GM18909 (cell line): ENCODE results near the gene DDX25.
A peak's percentile ranks its signal among the peaks of the same experiment; 100 is the strongest.

ENCODE experiments used
- ATAC-seq: cut with Tn5 transposase; IDR thresholded peaks from one replicate; pipeline ENCODE4 v1.9.1; 2021; ENCODE audit warnings: mild to moderate bottlenecking; ENCODE audit not compliant: unreplicated experiment, poor library complexity

The DDX25 gene

DNA sequence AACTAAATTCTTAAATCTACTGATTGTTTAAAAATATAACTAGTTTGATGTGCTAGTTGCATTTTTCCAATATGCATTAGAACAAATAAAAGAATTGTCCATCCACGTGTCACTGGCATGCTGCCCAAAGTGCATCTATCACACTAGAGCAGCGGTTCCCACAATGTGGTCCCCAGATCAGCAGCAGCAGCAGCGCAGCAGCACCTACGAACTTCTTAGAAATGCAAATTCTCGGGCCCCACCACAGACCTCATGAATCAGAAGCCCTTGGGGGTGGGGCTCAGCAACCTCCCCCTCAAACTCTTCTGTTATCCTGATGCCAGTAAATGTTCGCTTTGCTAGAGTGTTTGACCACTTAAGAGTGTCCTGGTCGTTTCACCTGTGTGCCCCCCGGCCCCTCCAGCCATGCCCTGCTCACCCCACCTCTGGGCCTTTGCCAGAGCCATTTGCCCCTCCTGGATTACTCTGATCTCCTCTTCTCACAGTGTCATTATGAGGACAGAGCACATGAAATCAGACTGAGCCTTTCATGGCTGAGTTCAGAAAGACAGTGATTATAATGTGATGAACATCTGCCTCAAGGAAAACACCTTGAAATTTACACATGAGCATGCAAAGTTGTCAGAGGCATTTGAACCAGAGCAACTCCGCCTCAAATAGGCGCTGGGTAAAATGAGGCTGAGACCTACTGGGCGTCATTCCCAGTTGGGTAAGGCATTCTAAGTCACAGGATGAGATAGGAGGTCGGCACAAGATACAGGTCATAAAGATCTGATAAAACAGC, 28.9 kb downstream of the DDX25 start:
- ATAC-seq: no peak

DNA sequence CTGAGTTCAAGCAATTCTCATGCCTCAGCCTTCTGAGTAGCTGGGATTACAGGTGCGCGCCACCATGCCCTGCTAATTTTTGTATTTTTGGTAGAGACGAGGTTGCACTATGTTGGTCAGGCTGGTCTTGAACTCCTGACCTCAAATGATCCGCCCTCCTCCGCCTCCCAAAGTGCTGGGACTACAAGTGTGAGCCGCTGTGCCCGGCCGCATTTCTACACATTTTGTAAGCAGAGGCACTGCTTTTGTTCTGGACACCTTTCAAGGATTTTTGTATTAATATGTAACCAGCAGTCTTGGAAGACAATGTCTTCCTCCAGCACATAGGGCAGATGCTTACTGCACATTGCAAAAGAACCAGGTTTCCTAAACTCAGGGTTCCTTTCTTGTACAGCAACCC, 30.2 kb downstream of the DDX25 start:
- no peak for ATAC-seq

DNA sequence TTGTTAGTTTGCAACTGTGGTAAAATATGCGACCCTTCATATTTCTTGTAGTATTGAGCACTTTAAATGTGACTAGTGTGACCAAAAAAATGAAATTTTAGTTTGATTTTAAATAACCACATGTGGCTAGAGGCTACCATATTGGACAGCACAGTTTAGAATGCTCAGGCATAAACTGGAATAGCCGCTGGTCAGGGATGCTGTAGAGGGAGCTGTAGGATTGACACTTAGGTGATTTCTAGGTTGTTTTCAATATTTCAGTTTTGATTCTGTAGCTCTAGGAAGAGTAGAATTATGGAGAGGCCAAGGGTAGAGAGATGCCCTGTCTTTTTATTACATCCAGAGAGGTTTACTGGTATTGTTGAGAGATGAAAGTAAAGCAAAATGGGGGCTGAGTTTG, 30.7 kb downstream of the DDX25 start:
- ATAC-seq: no peak

DNA sequence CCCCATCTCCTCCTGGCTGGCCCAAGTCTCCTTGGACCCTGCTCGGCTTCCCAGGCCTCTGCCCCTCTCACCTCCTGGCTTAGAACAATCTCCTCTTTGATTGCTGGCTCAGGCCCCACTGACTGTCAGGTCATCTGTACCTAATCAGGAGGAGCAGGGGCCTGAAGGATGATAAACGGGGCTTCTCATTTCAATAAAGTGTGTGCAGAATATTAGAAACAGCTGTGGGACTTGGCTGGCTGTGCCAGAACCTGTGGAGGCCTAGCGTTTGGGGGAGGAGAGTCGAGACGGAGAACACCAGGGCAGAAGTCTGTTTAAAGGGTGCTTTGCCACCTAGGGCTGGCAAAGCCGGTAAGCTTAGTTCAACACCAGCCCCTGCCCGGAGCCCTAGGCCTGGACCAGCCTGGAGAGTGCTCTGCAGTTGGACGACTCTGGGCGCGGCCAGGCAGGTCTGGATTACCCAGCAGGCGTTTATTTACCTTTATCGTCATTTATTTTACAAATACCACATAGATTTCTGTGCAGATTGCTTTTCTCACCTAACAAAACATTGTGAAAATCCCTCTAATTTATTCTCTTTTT, 31.4 kb downstream of the DDX25 start:
- no peak for ATAC-seq

DNA sequence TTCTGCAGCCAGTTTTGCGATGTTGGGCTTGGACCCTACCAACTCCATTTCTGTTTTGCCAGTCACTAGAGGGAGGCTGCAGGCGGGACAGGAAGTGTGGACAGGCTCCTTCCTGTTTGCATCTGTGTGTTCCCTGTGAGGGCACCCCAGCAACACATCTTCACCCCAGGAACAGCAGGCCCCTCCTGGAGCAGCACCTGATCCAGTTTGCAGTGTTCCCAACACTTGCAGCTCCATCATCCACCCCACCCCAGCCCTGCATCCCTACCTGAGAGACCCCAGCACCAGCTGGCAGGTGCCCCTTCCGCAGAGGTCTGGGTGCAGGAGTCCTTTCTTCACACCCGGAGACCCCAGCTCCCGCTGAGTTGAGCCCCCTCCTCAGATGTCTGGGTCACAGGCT, 34.1 kb downstream of the DDX25 start:
- no peak for ATAC-seq

DNA sequence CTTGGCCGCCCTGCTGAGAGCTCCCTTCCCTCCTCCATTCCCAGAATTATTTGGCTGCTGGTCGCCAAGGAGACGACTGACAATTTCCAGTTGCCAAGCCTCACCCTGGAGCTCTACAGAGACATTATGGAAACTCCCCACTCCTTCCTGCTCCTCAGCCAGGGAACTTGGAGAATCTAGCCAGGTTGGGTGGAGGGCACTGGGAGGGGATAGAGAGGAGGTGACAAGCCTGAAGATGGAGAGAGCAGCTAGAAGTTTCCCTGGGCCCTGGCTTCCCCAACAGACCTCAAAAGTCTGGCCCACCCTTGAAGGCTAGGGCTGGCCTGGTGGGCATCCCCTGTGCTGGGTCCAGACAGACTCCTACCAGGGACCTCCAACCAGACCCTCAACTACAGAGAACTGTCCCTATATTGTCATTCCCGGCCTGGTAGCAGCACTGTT, 34.8 kb downstream of the DDX25 start:
- no peak for ATAC-seq

DNA sequence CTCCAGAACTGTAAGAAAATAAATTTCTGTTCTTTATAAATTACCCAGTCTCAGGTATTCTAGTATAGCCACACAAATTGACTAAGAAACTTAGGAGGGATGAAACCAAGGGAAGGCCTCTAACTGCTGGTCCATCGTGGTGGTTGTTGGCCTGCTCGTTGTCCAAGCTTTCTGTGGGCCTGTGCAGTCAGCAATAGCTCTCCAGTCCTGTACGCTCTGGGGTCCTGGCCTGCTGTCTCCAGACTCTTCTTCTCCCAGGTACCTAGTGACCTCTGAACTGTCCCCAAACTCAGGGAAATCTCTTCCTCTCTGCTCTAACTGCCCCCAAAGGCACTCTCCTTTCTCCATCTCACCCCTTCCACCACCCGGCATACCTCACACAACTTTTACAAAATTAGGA, 35.8 kb downstream of the DDX25 start:
- no peak for ATAC-seq

DNA sequence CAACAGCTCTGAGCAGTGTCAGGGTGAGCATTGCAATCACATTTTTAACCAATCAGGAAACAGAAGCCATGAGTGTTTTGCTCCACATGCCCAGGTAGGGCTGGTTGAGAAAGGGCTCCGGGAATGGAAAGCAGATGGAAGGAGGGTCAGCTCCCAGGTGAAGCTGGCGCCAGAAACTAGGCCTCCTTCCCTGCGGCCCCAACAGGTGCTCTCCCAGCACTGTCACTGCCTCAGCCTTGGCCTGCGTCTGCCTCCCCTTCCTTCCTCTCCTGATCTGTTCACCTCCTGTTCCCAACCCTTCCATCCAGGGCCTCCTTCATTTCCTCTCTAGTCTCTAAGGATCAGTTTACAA, 36.9 kb downstream of the DDX25 start:
- no peak for ATAC-seq

DNA sequence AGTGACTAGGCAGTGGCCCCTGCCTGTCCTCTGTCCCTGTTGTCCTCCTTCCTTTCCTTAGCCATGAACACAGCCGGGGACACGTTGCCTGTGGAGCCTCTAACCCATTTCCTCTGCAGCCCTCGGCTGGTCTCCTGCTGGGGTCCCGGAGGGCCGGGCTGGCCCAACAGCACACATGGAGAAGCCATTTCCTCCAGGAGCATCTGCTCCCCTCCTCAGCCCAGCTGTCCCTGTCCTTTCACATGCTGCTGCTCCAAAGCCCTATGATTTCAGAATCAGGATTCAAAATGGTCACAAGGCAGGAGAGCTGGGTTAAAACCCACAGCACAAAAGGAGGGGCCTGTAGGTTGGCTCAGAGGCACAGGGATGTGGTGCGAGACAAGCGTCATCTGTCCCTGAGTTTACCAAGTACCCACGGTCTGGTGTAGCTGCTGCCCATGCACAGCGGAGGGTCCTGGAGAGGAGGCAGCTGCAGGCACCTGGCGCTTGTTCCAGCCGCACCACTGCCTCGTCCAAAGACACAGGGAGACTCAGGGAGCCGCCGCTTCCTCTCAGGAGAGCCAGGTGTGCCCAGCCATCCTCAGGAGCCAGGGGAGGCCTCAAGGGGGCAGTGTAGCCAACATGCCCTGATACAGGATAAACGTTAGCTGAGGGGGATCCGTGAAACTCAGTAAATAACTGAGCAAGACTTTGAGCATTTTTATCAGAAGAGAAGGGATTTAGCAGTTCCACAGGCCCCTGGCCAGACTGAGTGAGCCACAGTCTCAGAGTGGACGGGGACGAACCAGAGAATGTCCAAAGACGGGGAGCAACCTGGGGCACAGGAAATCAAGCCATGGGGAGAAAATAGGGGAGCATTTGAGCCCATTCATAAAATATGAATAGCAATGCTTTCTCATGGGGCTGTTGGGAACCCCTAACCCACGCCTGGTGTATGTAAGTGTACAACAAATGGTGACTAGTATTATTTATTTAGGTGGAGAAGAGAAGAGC, 37.6 kb downstream of the DDX25 start:
- peak; percentile 51 for ATAC-seq

DNA sequence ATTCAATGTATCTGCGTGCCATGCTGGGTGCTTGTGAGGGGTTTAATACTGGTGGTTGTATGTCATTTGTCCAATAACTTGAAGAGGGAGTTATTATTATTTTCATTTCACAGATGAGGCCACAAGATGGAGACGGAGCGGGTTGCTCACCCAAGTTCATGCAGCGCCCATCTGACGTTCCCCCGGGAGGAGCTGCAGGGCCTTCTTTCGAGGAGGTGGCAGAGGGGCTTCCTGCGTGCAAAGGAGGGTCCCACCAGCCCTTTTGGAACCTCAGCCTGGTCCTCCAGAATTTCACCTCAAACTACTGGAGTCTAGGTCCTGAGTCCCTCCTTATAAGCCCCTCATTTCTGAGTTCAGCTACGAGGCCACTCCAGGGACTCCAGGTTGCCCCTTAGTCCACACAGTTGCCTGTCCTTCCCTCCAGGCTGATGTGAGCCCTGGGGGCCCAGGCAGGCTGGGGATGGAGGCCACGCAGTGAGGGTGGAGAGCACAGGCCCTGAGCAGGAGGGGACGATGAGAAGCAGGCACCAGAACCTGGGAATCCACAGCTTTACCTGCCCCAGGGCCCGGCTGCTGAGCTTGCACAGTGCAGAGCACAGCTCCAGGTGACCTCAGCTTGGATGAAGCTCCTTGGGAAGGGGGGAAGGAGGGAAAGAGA, 38.6 kb downstream of the DDX25 start:
- no peak for ATAC-seq

DNA sequence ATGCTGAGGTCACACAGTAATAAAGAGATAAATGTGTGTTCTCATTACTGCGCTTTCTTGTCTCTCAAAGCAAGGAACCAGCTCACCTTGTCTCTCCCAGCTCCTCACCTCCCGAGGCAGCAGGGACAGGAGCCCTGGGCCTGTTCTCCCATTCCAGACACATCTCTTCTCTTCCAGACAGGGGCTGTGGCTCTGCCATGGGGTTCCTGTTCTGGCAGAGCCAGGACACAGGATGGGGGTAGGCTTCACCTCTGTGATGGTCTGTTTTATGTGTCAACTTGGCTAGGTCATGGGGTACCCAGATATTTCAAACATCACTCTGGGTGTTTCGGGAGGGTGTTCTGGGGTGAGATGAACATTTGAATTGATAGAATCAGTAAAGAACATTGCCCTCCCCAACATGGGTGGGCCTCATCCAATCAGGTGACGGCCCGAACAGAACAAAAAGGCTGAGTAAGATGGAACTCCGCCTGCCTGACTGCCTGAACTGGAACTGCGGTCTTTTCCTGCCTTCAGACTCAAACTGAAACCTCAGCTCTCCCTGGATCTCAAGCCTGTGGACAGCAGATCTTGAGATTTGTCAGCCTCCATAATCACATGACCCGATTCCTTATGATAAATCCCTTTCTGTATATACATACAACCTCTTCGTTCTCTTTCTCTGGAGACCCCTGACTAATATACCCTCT, 39.5 kb downstream of the DDX25 start:
- ATAC-seq: no peak

DNA sequence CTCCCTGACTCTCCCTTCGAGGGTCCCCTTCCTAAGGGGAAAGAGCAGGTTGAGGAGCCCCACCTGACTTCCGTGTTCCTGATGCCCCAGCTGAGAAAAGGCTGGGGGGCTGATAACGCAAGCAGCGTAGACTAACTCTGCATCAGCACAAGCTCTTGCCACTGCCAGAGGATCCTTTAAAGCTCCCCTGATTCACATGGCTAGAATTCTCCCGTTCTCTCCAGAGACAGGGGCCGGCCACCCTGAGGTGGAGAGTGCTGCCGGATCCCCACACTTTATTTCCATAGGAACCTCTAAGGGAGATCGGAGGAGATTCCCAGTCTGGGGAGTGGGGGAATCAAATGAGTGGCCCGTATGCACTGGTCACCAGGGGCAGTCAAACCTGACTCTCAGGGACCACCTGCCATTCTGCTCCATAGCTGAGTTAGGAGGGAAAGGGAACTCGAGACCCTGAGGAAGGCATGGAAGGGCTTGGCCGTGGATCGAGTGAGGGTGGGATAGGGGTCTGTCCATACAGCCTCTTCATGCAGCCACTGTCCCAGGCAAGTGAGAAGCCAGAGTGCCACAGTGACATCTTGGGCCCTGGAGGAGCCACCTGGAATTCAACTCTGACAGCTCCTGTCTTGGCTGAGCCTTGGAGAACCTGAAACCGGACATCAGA, 40.2 kb downstream of the DDX25 start:
- no peak for ATAC-seq

DNA sequence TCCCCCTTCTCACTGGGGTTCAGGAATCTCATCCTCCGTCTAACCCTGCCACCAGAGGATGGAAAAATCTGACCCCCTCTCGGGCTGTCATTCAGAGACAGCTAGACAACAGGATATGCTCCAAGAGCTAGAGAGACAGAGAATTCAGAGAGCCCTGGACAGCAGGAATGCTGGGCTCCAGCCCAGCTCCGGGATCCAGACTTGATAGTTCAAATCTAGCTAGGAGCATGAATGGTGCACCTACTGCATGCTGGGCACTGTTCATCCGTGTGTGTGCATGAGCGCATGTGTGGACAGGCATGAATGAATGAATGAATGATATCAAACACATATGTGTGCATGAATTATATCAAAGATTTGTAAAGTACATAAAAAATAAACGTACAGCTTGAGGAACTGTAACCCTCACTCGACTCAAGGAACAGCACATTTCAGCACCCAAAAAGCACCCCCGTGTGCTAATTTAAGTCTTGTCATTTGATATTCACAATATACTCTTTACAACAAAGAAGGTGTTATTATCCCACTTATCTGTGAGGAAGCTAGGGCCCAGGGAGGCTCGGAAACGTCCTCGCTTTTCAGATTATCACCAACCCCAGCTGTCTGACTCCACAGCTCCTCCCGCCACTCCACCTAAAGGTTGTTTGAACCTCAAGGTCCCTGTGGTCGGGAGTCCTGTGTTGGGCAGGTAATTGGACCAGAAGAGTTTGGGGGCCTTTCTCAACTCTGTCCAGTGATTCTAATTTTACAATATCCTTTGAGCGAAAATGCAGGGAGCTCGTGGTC, 40.9 kb downstream of the DDX25 start:
- ATAC-seq: no peak

DNA sequence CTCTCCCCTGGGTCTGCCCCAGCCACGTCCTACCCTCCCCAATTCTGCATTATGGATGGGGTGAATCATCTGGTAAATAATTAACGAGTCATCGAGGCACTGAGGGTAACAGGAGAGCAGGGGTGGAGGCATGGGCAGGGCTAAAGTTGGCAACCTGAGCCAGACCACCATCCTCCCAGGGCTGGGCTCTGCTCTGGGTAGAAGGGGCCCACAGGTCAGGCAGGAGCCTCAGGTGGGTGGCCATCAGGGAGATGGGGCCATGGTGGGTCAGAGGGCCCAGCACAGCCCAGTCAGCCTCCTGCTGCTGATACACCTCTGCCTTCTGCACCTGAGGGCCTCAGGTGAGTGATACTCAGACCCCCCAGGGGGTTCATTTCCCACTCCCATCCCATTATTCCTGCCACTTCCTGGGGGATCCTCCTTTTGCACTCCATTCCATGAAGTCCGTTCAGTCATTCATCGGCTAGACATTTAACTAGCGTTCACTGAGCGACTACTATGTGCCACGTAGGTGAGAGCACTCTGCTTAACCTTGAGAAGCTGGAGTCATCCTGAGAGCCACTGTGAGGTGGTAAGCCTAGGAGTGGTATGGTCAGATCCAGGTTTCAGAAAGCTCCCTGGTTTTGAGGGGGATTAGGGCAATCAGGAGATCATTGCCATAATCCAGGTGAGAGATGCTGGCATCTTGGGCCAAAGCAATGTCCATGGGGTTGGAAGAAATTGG, 41.7 kb downstream of the DDX25 start, which contains the start of gene VSIG10L2:
Gene VSIG10L2, plus strand, starts transcription at position 248 of the 724 bp plus-strand sequence. Its CDS starts 12 bp downstream, at position 260.
- ATAC-seq: no peak

DNA sequence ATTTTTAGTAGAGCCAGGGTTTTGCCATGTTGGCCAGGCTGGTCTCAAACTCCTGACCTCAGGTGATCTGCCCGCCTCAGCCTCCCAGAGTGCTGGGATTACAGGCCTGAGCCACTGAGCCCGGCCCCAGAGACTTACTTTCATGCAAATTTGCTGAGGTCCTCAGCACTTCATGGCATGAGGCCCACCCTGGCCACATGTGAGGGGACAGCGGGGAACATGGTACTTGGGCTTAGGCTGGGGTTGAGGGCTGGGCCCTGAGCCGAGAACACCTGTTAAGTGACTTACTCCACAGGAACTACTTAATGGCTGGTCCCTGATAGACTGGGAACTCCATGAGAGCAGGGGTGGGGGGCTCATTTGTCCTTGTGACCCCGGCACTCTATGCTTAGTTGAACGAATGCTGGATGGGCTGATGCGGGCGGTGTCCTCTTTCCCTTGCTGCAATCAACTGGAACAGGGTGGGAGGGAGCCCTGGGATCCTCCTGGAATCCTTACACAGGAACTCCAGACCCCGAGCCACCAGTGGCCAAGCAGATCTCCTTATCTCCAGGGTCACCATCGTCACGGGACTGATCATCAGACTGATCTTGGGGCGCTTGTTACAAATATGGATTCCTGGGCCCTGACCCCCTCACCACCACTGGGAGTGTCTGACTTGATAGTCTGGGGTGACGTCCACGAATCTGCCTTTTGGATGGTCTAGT, 42.6 kb downstream of the DDX25 start:
- no peak for ATAC-seq

DNA sequence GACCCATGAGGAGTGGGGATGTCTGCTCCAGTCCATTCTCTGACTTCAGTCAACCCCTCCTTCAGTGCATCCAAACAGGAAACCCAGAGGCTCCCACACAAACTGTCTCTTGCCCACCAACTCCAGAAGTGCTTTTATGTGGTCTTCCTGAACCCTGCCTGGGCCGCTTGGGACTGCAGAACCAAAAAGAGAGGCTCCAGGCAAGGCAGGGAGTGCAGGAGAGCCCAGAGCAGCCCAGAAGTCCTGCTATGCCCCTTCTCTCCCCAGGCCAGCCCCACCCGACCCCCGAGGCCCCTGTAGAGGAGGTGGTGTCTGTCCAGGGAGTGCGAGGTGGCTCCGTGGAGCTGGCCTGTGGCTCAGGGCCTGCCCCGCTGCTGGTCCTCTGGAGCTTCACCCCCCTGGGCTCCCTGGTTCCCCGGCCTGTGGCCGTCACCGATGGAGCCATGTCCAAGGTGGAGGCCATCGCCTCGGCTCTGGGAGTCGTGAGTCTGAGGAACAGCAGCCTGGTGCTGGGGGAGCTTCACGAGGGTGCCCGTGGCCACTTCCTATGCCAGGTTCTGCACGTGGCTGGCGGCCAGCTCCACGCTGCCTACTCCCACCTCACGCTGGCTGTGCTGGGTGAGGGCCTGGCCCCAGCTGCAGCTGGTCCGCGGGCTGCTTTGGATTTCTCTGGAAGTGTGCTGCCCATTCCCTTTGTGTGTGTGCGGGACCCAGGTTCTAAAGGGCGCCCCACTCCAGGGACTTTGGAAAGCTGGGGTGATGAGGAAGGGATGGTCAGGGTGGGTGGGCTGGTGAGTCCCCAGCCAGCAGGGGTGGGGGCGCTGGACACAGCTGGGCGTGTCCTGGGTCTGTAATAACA, 43.3 kb downstream of the DDX25 start:
- no peak for ATAC-seq
